Measurements from ENCODE around the gene C1orf232. TPM values are rescaled to one million over a fixed set of nuclear protein-coding genes. Genes with fewer than 3 reads are reported as not detected.

The C1orf232 gene
- polyA plus RNA-seq, 1 experiment: not detected

- no peaks in the 10 kb centered on the region for H3K27me3 ChIP-seq (ENCODE audit: control insufficient read depth, insufficient read depth, low read length)
- peak within 1 kb of the TSS; percentile 58 for H3K4me3 ChIP-seq (ENCODE audit: low read depth, low read length)
- no peak for DNase-seq (ENCODE audit: low read depth)
- H3K36me3 ChIP-seq (ENCODE audit: control insufficient read depth, insufficient read depth, low read length): no peaks in the 10 kb centered on the region; the same call in 1 of the 2 replicates
- no peak for TF ChIP-seq CTCF (IDR thresholded peaks at IDR 0.05; ENCODE audit: insufficient read depth, low read depth, low read length)
- CTCF ChIA-PET: interaction anchor here (0.5 to 4.8 kb wide), 6 partner anchors 9 to 224 kb away, joined by 3 to 25 read pairs (median 5); partner anchors contain the start of gene CEP85
- POLR2A ChIA-PET: no interaction called here
These were observed 2.6 kb upstream of the C1orf232 start, which contains the start of gene ZNF593OS for GRCh38 chr1:26171084-26172072. TSS of gene ZNF593OS (minus strand) at chr1:26171832. CDS start at chr1:26171661, 171 bp downstream.

GRCh38 chr1:26170472-26170821 is 1.7 kb upstream of the C1orf232 start:
- DNase-seq (ENCODE audit: low read depth): no peak
- H3K36me3 ChIP-seq (ENCODE audit: control insufficient read depth, insufficient read depth, low read length): no peaks in the 10 kb centered on the region; the same call in 1 of the 2 replicates
- peak overlapping the region; percentile 58 for H3K4me3 ChIP-seq (ENCODE audit: low read depth, low read length)
- CTCF ChIA-PET: interaction anchor here (0.8 to 4.8 kb wide), 20 partner anchors 9 to 243 kb away, joined by 3 to 25 read pairs (median 5); partner anchors contain the start of genes CD52, CEP85 and PDIK1L
- no peak for TF ChIP-seq CTCF (IDR thresholded peaks at IDR 0.05; ENCODE audit: insufficient read depth, low read depth, low read length)
- no peaks in the 10 kb centered on the region for H3K27me3 ChIP-seq (ENCODE audit: control insufficient read depth, insufficient read depth, low read length)
- POLR2A ChIA-PET: no interaction called here

- ChIA-PET POLR2A (no interaction called here), CTCF (interaction anchor here (0.6 to 4.8 kb wide), 44 partner anchors 9 to 698 kb away, joined by 3 to 25 read pairs (median 4); partner anchors contain the start of genes CD52, CEP85, CRYBG2 and PDIK1L)
- H3K27me3 ChIP-seq (ENCODE audit: control insufficient read depth, insufficient read depth, low read length): no peaks in the 10 kb centered on the region; the same call in 1 of the 2 replicates
- DNase-seq (ENCODE audit: low read depth): peak; percentile 28
- TF ChIP-seq CTCF (IDR thresholded peaks at IDR 0.05; ENCODE audit: insufficient read depth, low read depth, low read length): peak; percentile 93
- peak within 1 kb of the TSS; percentile 58 for H3K4me3 ChIP-seq (ENCODE audit: low read depth, low read length)
- H3K36me3 ChIP-seq (ENCODE audit: control insufficient read depth, insufficient read depth, low read length): no peaks in the 10 kb centered on the region; the same call in 1 of the 2 replicates
These were observed 1.1 kb upstream of the C1orf232 start, which contains the start of gene ZNF593 for GRCh38 chr1:26169669-26170471. TSS of gene ZNF593 (plus strand) at chr1:26169908. CDS start at chr1:26169984, 76 bp downstream.

GRCh38 chr1:26169198-26169554 is 413 bp upstream of the C1orf232 start:
- ChIA-PET CTCF (interaction anchor here (0.6 to 4.8 kb wide), 37 partner anchors 8 to 697 kb away, joined by 3 to 25 read pairs (median 5); partner anchors contain the start of genes CD52, CEP85, CRYBG2 and PDIK1L), POLR2A (no interaction called here)
- DNase-seq (ENCODE audit: low read depth): no peak
- H3K27me3 ChIP-seq (ENCODE audit: control insufficient read depth, insufficient read depth, low read length): peaks cover 3% of the 10 kb centered on the region; the same call in 1 of the 2 replicates
- no peak for TF ChIP-seq CTCF (IDR thresholded peaks at IDR 0.05; ENCODE audit: insufficient read depth, low read depth, low read length)
- H3K36me3 ChIP-seq (ENCODE audit: control insufficient read depth, insufficient read depth, low read length): no peaks in the 10 kb centered on the region; the same call in 1 of the 2 replicates
- H3K4me3 ChIP-seq (ENCODE audit: low read depth, low read length): no peak overlapping the region
